ENCODE data around the gene SKAP1.

- TF ChIP-seq CTCF (IDR thresholded peaks at IDR 0.05) (no peak), POLR2AphosphoS5 (IDR thresholded peaks at IDR 0.05) (no peak), EP300 (IDR thresholded peaks at IDR 0.05) (no peak), POLR2A (IDR thresholded peaks at IDR 0.05) (no peak)
These were observed 266.2 kb downstream of the SKAP1 start for GRCh38 chr17:48163809-48164208.

All from upper lobe of left lung (tissue), 4 donors.